Sigmoid colon (tissue), 7 donors: Measurements from ENCODE around the gene CCDC90B. TPM values are rescaled to one million over a fixed set of nuclear protein-coding genes. Genes with fewer than 3 reads are reported as not detected.

Source experiments
- DNase-seq: peaks from one replicate; pipeline ENCODE4 v3.0.0-alpha.2; 2019
- H3K27ac ChIP-seq, 4 donors: fragments of 200-600 bp; sonication (generic); one replicate each; pipeline ENCODE4 v1.5.1; 2016 to 2019; ENCODE audit warnings: mild to moderate bottlenecking in 1 of 4
- H3K27me3 ChIP-seq, 3 donors: fragments of 200-600 bp; sonication (generic); one replicate each; pipeline ENCODE4 v1.5.1; 2019; ENCODE audit warnings: mild to moderate bottlenecking in 1 of 3
- H3K36me3 ChIP-seq, 4 donors: fragments of 200-600 bp; sonication (generic); one replicate each; pipeline ENCODE4 v1.5.1; 2016 to 2019
- H3K4me1 ChIP-seq, 4 donors: fragments of 200-600 bp; sonication (generic); one replicate each; pipeline ENCODE4 v1.5.1; 2017 to 2019
- H3K4me3 ChIP-seq, 4 donors: fragments of 200-600 bp; sonication (generic); one replicate each; pipeline ENCODE4 v1.5.1; 2017 to 2019; ENCODE audit warnings: mild to moderate bottlenecking in 2 of 4, moderate library complexity in 1 of 4
- H3K9me3 ChIP-seq, 4 donors: fragments of 200-600 bp in 3 of 4; sonication (generic) in 3 of 4; one replicate each; pipeline versions ENCODE4 v1.5.1 to v1.6.1; 2013 to 2019
- EP300 ChIP-seq, 4 donors: sonication (generic); formaldehyde crosslinking; IDR thresholded peaks; one replicate each; pipeline ENCODE4 v1.6.1; 2017; ENCODE audit warnings: antibody characterized with exemption in 4 of 4
- POLR2A ChIP-seq, 2 donors: fragments of 450-650 bp; IDR thresholded peaks; one replicate each; pipeline ENCODE4 v1.6.1; 2016; ENCODE audit warnings: antibody characterized with exemption in 2 of 2, mild to moderate bottlenecking in 2 of 2, moderate library complexity in 2 of 2
- POLR2AphosphoS5 ChIP-seq, 4 donors: sonication (generic); formaldehyde crosslinking; IDR thresholded peaks; one replicate each; pipeline ENCODE4 v1.6.1; 2017; ENCODE audit warnings: antibody characterized with exemption in 4 of 4
- WGBS, 2 donors: extraction: QIAGEN DNeasy Blood & Tissue Kit; methylation state at CpG; one replicate each; pipeline ENCODE4 v1.1.7; 2013; 5-methylcytosine and 5-hydroxymethylcytosine counted together
- intact Hi-C: fragments of 100-400 bp; cut with DNase I; formaldehyde crosslinking; loops from one replicate; pipeline ENCODE4 v1.15.1; 2023
- polyA plus RNA-seq, 3 donors: library from polyadenylated mRNA; stranded (reverse); fragments of 200-250 nt; gene quantifications; one replicate each; pipeline ENCODE4 v1.2.3, GENCODE V29; 2013
- total RNA-seq, 4 donors: library from RNA; depleted of rRNA; stranded (reverse); fragments of >200 nt; gene quantifications; one replicate each; pipeline ENCODE4 v1.1.0, GENCODE V29; 2016
- TF ChIP-seq, protein P1 (sequence below), 4 experiments: fragments of 450-650 bp in 3 of 4; fragments of 200-600 bp in 1 of 4; IDR thresholded peaks; one replicate each; pipeline ENCODE4 v1.5.1; 2016 to 2019; ENCODE audit warnings: antibody characterized with exemption in 4 of 4, mild to moderate bottlenecking in 3 of 4, moderate library complexity in 2 of 4
- donor health status: healthy with polysubstance abuse.
- donor health status: Bipolar disorder and iron deficiency.
- donor health status: healthy.

CCDC90B gene
- total and polyA plus RNA-seq, 7 donors = 28.6 to 51.3 (median 44.4) TPM

DNA sequence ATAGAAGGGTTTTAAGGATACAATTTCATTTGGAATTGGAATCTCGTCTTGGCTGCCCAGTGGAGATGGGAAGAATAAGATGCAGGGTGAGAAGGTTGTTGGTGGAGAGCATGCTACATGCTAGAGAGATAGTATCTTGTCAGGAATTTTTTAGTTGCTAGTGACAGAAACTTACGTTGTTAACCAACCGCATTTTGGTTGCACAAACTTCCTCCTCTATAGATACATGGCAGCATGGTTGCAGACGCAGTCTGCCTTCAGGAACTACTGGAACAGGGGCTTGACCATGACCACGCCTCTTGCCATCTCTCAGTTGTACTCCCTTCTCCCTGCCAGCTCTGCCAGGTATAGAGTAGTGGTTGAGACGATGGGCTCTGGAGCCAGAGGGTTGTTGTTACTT lies 13.5 kb upstream of the CCDC90B start:
- H3K27me3 ChIP-seq = no peaks in the 10 kb centered on the region
- no peaks in the 10 kb centered on the region for H3K36me3 ChIP-seq
- H3K9me3 ChIP-seq = no peaks in the 10 kb centered on the region
- no peak for TF ChIP-seq EP300 (IDR thresholded peaks at IDR 0.05)
- TF ChIP-seq POLR2AphosphoS5 (IDR thresholded peaks at IDR 0.05) = no peak
- TF ChIP-seq POLR2A (IDR thresholded peaks at IDR 0.05) = no peak
- TF ChIP-seq, protein P1, sequence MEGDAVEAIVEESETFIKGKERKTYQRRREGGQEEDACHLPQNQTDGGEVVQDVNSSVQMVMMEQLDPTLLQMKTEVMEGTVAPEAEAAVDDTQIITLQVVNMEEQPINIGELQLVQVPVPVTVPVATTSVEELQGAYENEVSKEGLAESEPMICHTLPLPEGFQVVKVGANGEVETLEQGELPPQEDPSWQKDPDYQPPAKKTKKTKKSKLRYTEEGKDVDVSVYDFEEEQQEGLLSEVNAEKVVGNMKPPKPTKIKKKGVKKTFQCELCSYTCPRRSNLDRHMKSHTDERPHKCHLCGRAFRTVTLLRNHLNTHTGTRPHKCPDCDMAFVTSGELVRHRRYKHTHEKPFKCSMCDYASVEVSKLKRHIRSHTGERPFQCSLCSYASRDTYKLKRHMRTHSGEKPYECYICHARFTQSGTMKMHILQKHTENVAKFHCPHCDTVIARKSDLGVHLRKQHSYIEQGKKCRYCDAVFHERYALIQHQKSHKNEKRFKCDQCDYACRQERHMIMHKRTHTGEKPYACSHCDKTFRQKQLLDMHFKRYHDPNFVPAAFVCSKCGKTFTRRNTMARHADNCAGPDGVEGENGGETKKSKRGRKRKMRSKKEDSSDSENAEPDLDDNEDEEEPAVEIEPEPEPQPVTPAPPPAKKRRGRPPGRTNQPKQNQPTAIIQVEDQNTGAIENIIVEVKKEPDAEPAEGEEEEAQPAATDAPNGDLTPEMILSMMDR (IDR thresholded peaks at IDR 0.05) = no peak
- H3K27ac ChIP-seq = no peak overlapping the region
- WGBS, 2 donors = 91 to 92% methylated on average over 6 of the region's 6 CpGs
- no peaks in the 10 kb centered on the region for H3K4me1 ChIP-seq
- intact Hi-C loops = no loop called here
- DNase-seq = no peak
- H3K4me3 ChIP-seq = no peak overlapping the region

DNA sequence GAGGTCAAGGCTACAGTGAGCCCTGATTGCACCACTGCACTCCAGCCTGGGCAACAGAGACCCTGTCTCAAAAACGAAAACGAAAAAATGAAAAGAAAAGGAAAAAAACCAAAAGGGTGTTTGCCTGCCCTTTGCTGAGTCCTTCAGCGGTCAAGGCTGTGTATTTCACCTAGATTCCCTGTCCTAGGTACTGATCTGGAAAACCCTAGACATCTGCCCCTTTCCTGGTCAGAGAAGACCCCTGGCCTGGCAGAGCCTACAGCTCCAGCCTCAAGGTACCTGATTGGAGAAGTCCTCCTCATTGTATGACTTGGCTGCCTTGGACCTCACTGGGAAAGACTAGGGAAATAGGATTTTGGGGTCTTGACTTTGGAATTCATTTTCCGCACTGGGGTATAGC lies 8.0 kb upstream of the CCDC90B start:
- DNase-seq = no peak
- H3K4me1 ChIP-seq = no peaks in the 10 kb centered on the region
- TF ChIP-seq, protein P1 (IDR thresholded peaks at IDR 0.05) = no peak
- TF ChIP-seq POLR2A (IDR thresholded peaks at IDR 0.05) = no peak
- no peak for TF ChIP-seq EP300 (IDR thresholded peaks at IDR 0.05)
- TF ChIP-seq POLR2AphosphoS5 (IDR thresholded peaks at IDR 0.05) = no peak
- no peaks in the 10 kb centered on the region for H3K9me3 ChIP-seq
- WGBS, 2 donors = 94% methylated on average over 4 of the region's 4 CpGs
- no peak overlapping the region for H3K27ac ChIP-seq
- no peaks in the 10 kb centered on the region for H3K27me3 ChIP-seq
- no peaks in the 10 kb centered on the region for H3K36me3 ChIP-seq
- no peak overlapping the region for H3K4me3 ChIP-seq
- intact Hi-C loops = no loop called here

DNA sequence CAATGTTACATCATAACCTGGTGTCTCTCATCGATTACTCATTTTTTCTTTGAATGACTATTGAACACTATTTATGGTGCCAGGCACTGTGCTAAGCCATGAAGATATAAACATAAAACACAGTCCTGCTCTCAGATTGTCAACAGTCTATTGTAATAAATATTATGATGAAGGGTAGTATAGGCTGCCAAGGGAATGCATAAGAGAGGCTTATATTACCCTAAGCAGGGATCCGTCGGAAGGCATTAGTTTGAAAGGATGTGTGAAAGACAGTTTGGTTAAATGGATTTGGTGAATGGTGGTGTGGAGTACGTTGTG lies 7.2 kb upstream of the CCDC90B start:
- 83 to 88% methylated on average over 4 of the region's 4 CpGs for whole genome bisulfite sequencing, 2 donors
- intact Hi-C loops = loop anchor here (1.0 to 2.0 kb wide), 2 partner anchors 431 to 523 kb away; no protein-coding TSS in a partner anchor
- H3K36me3 ChIP-seq = no peaks in the 10 kb centered on the region
- no peak overlapping the region for H3K27ac ChIP-seq
- no peak for DNase-seq
- no peaks in the 10 kb centered on the region for H3K4me1 ChIP-seq
- H3K4me3 ChIP-seq = no peak overlapping the region
- no peaks in the 10 kb centered on the region for H3K9me3 ChIP-seq
- no peak for TF ChIP-seq POLR2AphosphoS5 (IDR thresholded peaks at IDR 0.05)
- no peak for TF ChIP-seq EP300 (IDR thresholded peaks at IDR 0.05)
- TF ChIP-seq, protein P1 (IDR thresholded peaks at IDR 0.05) = no peak
- no peak for TF ChIP-seq POLR2A (IDR thresholded peaks at IDR 0.05)
- H3K27me3 ChIP-seq = no peaks in the 10 kb centered on the region

GRCh38 chr11:83292709-83293456 lies 6.7 kb upstream of the CCDC90B start:
- DNase-seq = no peak
- H3K27ac ChIP-seq = no peak overlapping the region
- no peaks in the 10 kb centered on the region for H3K36me3 ChIP-seq
- intact Hi-C loops = loop anchor here (1.0 to 2.0 kb wide), 3 partner anchors 432 to 526 kb away; no protein-coding TSS in a partner anchor
- no peaks in the 10 kb centered on the region for H3K4me1 ChIP-seq
- H3K27me3 ChIP-seq = no peaks in the 10 kb centered on the region
- no peaks in the 10 kb centered on the region for H3K9me3 ChIP-seq
- no peak overlapping the region for H3K4me3 ChIP-seq
- TF ChIP-seq EP300 (IDR thresholded peaks at IDR 0.05) = no peak
- TF ChIP-seq, protein P1 (IDR thresholded peaks at IDR 0.05) = peak; percentile 53 to 71 (median 61)
- WGBS, 2 donors = 53 to 55% methylated on average over 7 of the region's 7 CpGs

DNA sequence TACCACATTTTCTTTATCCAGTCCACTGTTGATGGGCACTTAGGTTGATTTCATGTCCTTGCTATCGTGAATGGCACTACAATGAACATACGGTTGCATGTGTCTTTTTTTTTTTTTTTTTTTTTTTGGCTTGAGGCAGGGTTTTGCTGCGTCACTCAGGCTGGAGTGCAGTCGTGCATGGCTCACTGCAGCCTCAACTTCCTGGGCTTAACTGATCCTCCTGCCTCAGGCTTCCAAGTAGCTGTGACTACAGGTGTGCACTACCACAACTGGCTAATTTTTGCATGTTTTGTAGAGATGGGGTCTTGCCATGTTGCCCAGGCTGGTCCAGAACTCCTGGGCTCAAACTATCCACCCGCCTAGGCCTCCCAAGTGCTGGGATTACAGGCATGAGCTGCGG lies 1.5 kb upstream of the CCDC90B start:
- intact Hi-C loops = loop anchor here (5.0 kb wide), 3 partner anchors 95 to 215 kb away; partner anchors contain the start of genes ANKRD42, PCF11 and RAB30
- H3K36me3 ChIP-seq = no peaks in the 10 kb centered on the region
- peaks cover 0 to 30% (median 28%) of the 10 kb centered on the region in 4 donors for H3K4me1 ChIP-seq
- H3K4me3 ChIP-seq = no peak overlapping the region
- WGBS, 2 donors = 88 to 97% methylated on average over 6 of the region's 6 CpGs
- H3K27me3 ChIP-seq = no peaks in the 10 kb centered on the region
- no peaks in the 10 kb centered on the region for H3K9me3 ChIP-seq
- TF ChIP-seq POLR2AphosphoS5 (IDR thresholded peaks at IDR 0.05) (no peak), EP300 (IDR thresholded peaks at IDR 0.05) (no peak), POLR2A (IDR thresholded peaks at IDR 0.05) (no peak)
- TF ChIP-seq, protein P1 (IDR thresholded peaks at IDR 0.05) = no peak
- no peak overlapping the region for H3K27ac ChIP-seq
- DNase-seq = no peak
